ENCODE results near the gene MMP7.
"Not testable (repeated sequence)": the region's sequence is repeated elsewhere in the genome, so short reads cannot be mapped to it uniquely, and the experiment has no call there.

Gene MMP7

GRCh38 chr11:102518296-102519094 is 12.1 kb downstream of the MMP7 start:
- Histone ChIP-seq H3K4me3 (ENCODE audit: low read length) (no peak overlapping the region), H3K4me1 (ENCODE audit: control insufficient read depth, insufficient read depth, low read length) (peaks cover 13% of the 10 kb centered on the region), H3K9ac (ENCODE audit: low read length) (no peak overlapping the region), H3K9me3 (ENCODE audit: control insufficient read depth, low read length) (no peaks in the 10 kb centered on the region), H3K36me3 (ENCODE audit: control insufficient read depth, insufficient read depth, low read length, severe bottlenecking) (no peaks in the 10 kb centered on the region), H3K27me3 (replicated peaks; ENCODE audit: control insufficient read depth, insufficient read depth, low read length) (peaks cover 3% of the 10 kb centered on the region)
- no peak for DNase-seq (ENCODE audit: low read depth)

GRCh38 chr11:102517670-102518069 is 12.9 kb downstream of the MMP7 start:
- H3K36me3 ChIP-seq (ENCODE audit: control insufficient read depth, insufficient read depth, low read length, severe bottlenecking) = no peaks in the 10 kb centered on the region
- no peak overlapping the region for H3K4me3 ChIP-seq (ENCODE audit: low read length)
- no peak overlapping the region for H3K9ac ChIP-seq (ENCODE audit: low read length)
- peaks cover 3% of the 10 kb centered on the region for H3K27me3 ChIP-seq (replicated peaks; ENCODE audit: control insufficient read depth, insufficient read depth, low read length)
- peaks cover 13% of the 10 kb centered on the region for H3K4me1 ChIP-seq (ENCODE audit: control insufficient read depth, insufficient read depth, low read length)
- no peaks in the 10 kb centered on the region for H3K9me3 ChIP-seq (ENCODE audit: control insufficient read depth, low read length)
- no peak for DNase-seq (ENCODE audit: low read depth)

GRCh38 chr11:102516179-102516578 is 14.4 kb downstream of the MMP7 start:
- no peak overlapping the region for H3K9ac ChIP-seq (ENCODE audit: low read length)

GRCh38 chr11:102513869-102514268 is 16.7 kb downstream of the MMP7 start:
- no peaks in the 10 kb centered on the region for H3K9me3 ChIP-seq (ENCODE audit: control insufficient read depth, low read length)
- H3K36me3 ChIP-seq (ENCODE audit: control insufficient read depth, insufficient read depth, low read length, severe bottlenecking) = no peaks in the 10 kb centered on the region
- H3K4me3 ChIP-seq (ENCODE audit: low read length) = no peak overlapping the region
- no peak overlapping the region for H3K9ac ChIP-seq (ENCODE audit: low read length)
- no peaks in the 10 kb centered on the region for H3K27me3 ChIP-seq (replicated peaks; ENCODE audit: control insufficient read depth, insufficient read depth, low read length)
- H3K4me1 ChIP-seq (ENCODE audit: control insufficient read depth, insufficient read depth, low read length) = peaks cover 13% of the 10 kb centered on the region
- DNase-seq (ENCODE audit: low read depth) = peak; percentile 60

More at GRCh38 chr11:102516179-102516578, 14.4 kb downstream of the MMP7 start:
- Histone ChIP-seq H3K36me3 (ENCODE audit: control insufficient read depth, insufficient read depth, low read length, severe bottlenecking) (no peaks in the 10 kb centered on the region), H3K9me3 (ENCODE audit: control insufficient read depth, low read length) (no peaks in the 10 kb centered on the region), H3K4me3 (ENCODE audit: low read length) (no peak overlapping the region), H3K4me1 (ENCODE audit: control insufficient read depth, insufficient read depth, low read length) (peaks cover 13% of the 10 kb centered on the region), H3K27me3 (replicated peaks; ENCODE audit: control insufficient read depth, insufficient read depth, low read length) (peaks cover 3% of the 10 kb centered on the region)
- no peak for DNase-seq (ENCODE audit: low read depth)

- Histone ChIP-seq H3K4me1 (ENCODE audit: control insufficient read depth, insufficient read depth, low read length) (peaks cover 4% of the 10 kb centered on the region), H3K4me3 (ENCODE audit: low read length) (no peak overlapping the region), H3K9ac (ENCODE audit: low read length) (no peak overlapping the region), H3K27me3 (replicated peaks; ENCODE audit: control insufficient read depth, insufficient read depth, low read length) (no peaks in the 10 kb centered on the region), H3K36me3 (ENCODE audit: control insufficient read depth, insufficient read depth, low read length, severe bottlenecking) (no peaks in the 10 kb centered on the region), H3K9me3 (ENCODE audit: control insufficient read depth, low read length) (no peaks in the 10 kb centered on the region)
- no peak for DNase-seq (ENCODE audit: low read depth)
Measured at GRCh38 chr11:102510439-102511135, 20.0 kb downstream of the MMP7 start.

- peak; percentile 15 for DNase-seq (ENCODE audit: low read depth)
- not testable (repeated sequence) for H3K27me3 ChIP-seq (replicated peaks; ENCODE audit: control insufficient read depth, insufficient read depth, low read length); H3K4me3 ChIP-seq (ENCODE audit: low read length); H3K9ac ChIP-seq (ENCODE audit: low read length); H3K4me1 ChIP-seq (ENCODE audit: control insufficient read depth, insufficient read depth, low read length); H3K36me3 ChIP-seq (ENCODE audit: control insufficient read depth, insufficient read depth, low read length, severe bottlenecking); H3K9me3 ChIP-seq (ENCODE audit: control insufficient read depth, low read length)
Measured at GRCh38 chr11:102502831-102503230, 27.7 kb downstream of the MMP7 start.

GRCh38 chr11:102500829-102501228 is 29.7 kb downstream of the MMP7 start:
- no peak overlapping the region for H3K9ac ChIP-seq (ENCODE audit: low read length)
- no peaks in the 10 kb centered on the region for H3K9me3 ChIP-seq (ENCODE audit: control insufficient read depth, low read length)
- H3K36me3 ChIP-seq (ENCODE audit: control insufficient read depth, insufficient read depth, low read length, severe bottlenecking) = no peaks in the 10 kb centered on the region
- DNase-seq (ENCODE audit: low read depth) = no peak
- H3K4me1 ChIP-seq (ENCODE audit: control insufficient read depth, insufficient read depth, low read length) = peaks cover 6% of the 10 kb centered on the region
- no peak overlapping the region for H3K4me3 ChIP-seq (ENCODE audit: low read length)
- no peaks in the 10 kb centered on the region for H3K27me3 ChIP-seq (replicated peaks; ENCODE audit: control insufficient read depth, insufficient read depth, low read length)

GRCh38 chr11:102499931-102500330 is 30.6 kb downstream of the MMP7 start:
- H3K9ac ChIP-seq (ENCODE audit: low read length) = no peak overlapping the region
- no peak overlapping the region for H3K4me3 ChIP-seq (ENCODE audit: low read length)
- H3K9me3 ChIP-seq (ENCODE audit: control insufficient read depth, low read length) = no peaks in the 10 kb centered on the region
- no peak for DNase-seq (ENCODE audit: low read depth)
- H3K36me3 ChIP-seq (ENCODE audit: control insufficient read depth, insufficient read depth, low read length, severe bottlenecking) = no peaks in the 10 kb centered on the region
- no peaks in the 10 kb centered on the region for H3K27me3 ChIP-seq (replicated peaks; ENCODE audit: control insufficient read depth, insufficient read depth, low read length)
- peaks cover 12% of the 10 kb centered on the region for H3K4me1 ChIP-seq (ENCODE audit: control insufficient read depth, insufficient read depth, low read length)

GRCh38 chr11:102499151-102499550 is 31.4 kb downstream of the MMP7 start:
- no peak for DNase-seq (ENCODE audit: low read depth)
- Histone ChIP-seq H3K4me1 (ENCODE audit: control insufficient read depth, insufficient read depth, low read length) (peaks cover 17% of the 10 kb centered on the region), H3K36me3 (ENCODE audit: control insufficient read depth, insufficient read depth, low read length, severe bottlenecking) (no peaks in the 10 kb centered on the region), H3K27me3 (replicated peaks; ENCODE audit: control insufficient read depth, insufficient read depth, low read length) (no peaks in the 10 kb centered on the region), H3K4me3 (ENCODE audit: low read length) (no peak overlapping the region), H3K9ac (ENCODE audit: low read length) (no peak overlapping the region), H3K9me3 (ENCODE audit: control insufficient read depth, low read length) (no peaks in the 10 kb centered on the region)

- no peaks in the 10 kb centered on the region for H3K36me3 ChIP-seq (ENCODE audit: control insufficient read depth, insufficient read depth, low read length, severe bottlenecking)
- DNase-seq (ENCODE audit: low read depth) = peak; percentile 51
- no peaks in the 10 kb centered on the region for H3K27me3 ChIP-seq (replicated peaks; ENCODE audit: control insufficient read depth, insufficient read depth, low read length)
- H3K9me3 ChIP-seq (ENCODE audit: control insufficient read depth, low read length) = no peaks in the 10 kb centered on the region
- H3K4me3 ChIP-seq (ENCODE audit: low read length) = no peak overlapping the region
- no peak overlapping the region for H3K9ac ChIP-seq (ENCODE audit: low read length)
- peaks cover 17% of the 10 kb centered on the region for H3K4me1 ChIP-seq (ENCODE audit: control insufficient read depth, insufficient read depth, low read length)
Measured at GRCh38 chr11:102497061-102497460, 33.5 kb downstream of the MMP7 start.

- Histone ChIP-seq H3K9me3 (ENCODE audit: control insufficient read depth, low read length) (no peaks in the 10 kb centered on the region), H3K4me3 (ENCODE audit: low read length) (no peak overlapping the region), H3K4me1 (ENCODE audit: control insufficient read depth, insufficient read depth, low read length) (peaks cover 17% of the 10 kb centered on the region), H3K9ac (ENCODE audit: low read length) (peak overlapping the region; percentile 22), H3K36me3 (ENCODE audit: control insufficient read depth, insufficient read depth, low read length, severe bottlenecking) (no peaks in the 10 kb centered on the region), H3K27me3 (replicated peaks; ENCODE audit: control insufficient read depth, insufficient read depth, low read length) (no peaks in the 10 kb centered on the region)
- peak; percentile 96 for DNase-seq (ENCODE audit: low read depth)
Measured at GRCh38 chr11:102495161-102496042, 35.1 kb downstream of the MMP7 start.

Data from adipocyte (in vitro differentiated cells).